GM23338 (cell line): ENCODE measurements around the gene CBFA2T3. TPM values are rescaled to one million over a fixed set of nuclear protein-coding genes. Genes with fewer than 3 reads are reported as not detected.

Source experiments
- ATAC-seq: fragments of 200-7000 bp; cut with Tn5 transposase; 3 replicates; pipeline ENCODE4 v1.9.1; 2020
- DNase-seq: peaks from one replicate; pipeline ENCODE4 v3.0.0-alpha.2; 2015; ENCODE audit warnings: low spot score
- H2AFZ ChIP-seq: fragments of 200-600 bp; sonication (generic); 2 replicates; pipeline ENCODE4 v1.8.0; 2016; ENCODE audit warnings: antibody characterized with exemption, mild to moderate bottlenecking, moderate library complexity
- H3F3A ChIP-seq: fragments of 200-600 bp; sonication (generic); replicated peaks from 2 replicates; pipeline ENCODE4 v1.8.0; 2017; ENCODE audit warnings: antibody characterized with exemption, mixed run types, low read depth
- H3K27ac ChIP-seq: fragments of 200-600 bp; sonication (generic); 2 replicates; pipeline ENCODE4 v1.6.1; 2016; ENCODE audit warnings: low read depth
- H3K27me3 ChIP-seq: fragments of 200-600 bp; sonication (generic); 2 replicates; pipeline ENCODE4 v1.8.0; 2016; ENCODE audit warnings: mild to moderate bottlenecking, mixed run types, moderate library complexity; ENCODE audit not compliant: insufficient read depth
- H3K36me3 ChIP-seq: fragments of 200-600 bp; sonication (generic); 2 replicates; pipeline ENCODE4 v1.8.0; 2016; ENCODE audit warnings: mild to moderate bottlenecking; ENCODE audit not compliant: insufficient read depth
- H3K4me1 ChIP-seq: fragments of 200-600 bp; sonication (generic); 2 replicates; pipeline ENCODE4 v1.8.0; 2016; ENCODE audit warnings: mild to moderate bottlenecking, moderate library complexity; ENCODE audit not compliant: insufficient read depth
- H3K4me2 ChIP-seq: fragments of 200-600 bp; sonication (generic); 2 replicates; pipeline ENCODE4 v1.7.1; 2017; ENCODE audit warnings: mixed run types
- H3K4me3 ChIP-seq: fragments of 200-600 bp; sonication (generic); 2 replicates; pipeline ENCODE4 v1.6.1; 2016; ENCODE audit warnings: mixed run types
- H3K79me2 ChIP-seq: fragments of 200-600 bp; sonication (generic); replicated peaks from 2 replicates; pipeline ENCODE4 v1.8.0; 2017; ENCODE audit warnings: mild to moderate bottlenecking; ENCODE audit not compliant: insufficient read depth
- H3K9me2 ChIP-seq: fragments of 200-600 bp; sonication (generic); 2 replicates; pipeline ENCODE4 v1.8.0; 2017; ENCODE audit not compliant: insufficient read depth
- H4K20me1 ChIP-seq: fragments of 200-600 bp; sonication (generic); replicated peaks from 2 replicates; pipeline ENCODE4 v1.8.0; 2017; ENCODE audit warnings: mild to moderate bottlenecking; ENCODE audit not compliant: insufficient read depth
- H3K27ac Mint-ChIP-seq: 2 replicates; pipeline ENCODE4 v1.8.0; 2020; ENCODE audit warnings: inconsistent platforms, mild to moderate bottlenecking, moderate library complexity, mixed read lengths
- H3K27me3 Mint-ChIP-seq: 3 replicates; pipeline ENCODE4 v1.8.0; 2022; ENCODE audit warnings: low read depth, mild to moderate bottlenecking, moderate library complexity, mixed read lengths, inconsistent platforms; ENCODE audit not compliant: insufficient read depth, poor library complexity
- H3K36me3 Mint-ChIP-seq: 3 replicates; pipeline ENCODE4 v1.8.0; 2021; ENCODE audit warnings: low read depth, mild to moderate bottlenecking, inconsistent platforms, moderate library complexity, mixed read lengths
- H3K4me1 Mint-ChIP-seq: 3 replicates; pipeline ENCODE4 v1.8.0; 2020; ENCODE audit warnings: mild to moderate bottlenecking, inconsistent platforms, mixed read lengths
- H3K4me3 Mint-ChIP-seq: 3 replicates; pipeline ENCODE4 v1.8.0; 2021; ENCODE audit warnings: moderate library complexity, mild to moderate bottlenecking, inconsistent platforms, mixed read lengths
- H3K9me3 Mint-ChIP-seq: 3 replicates; pipeline ENCODE4 v1.8.0; 2020; ENCODE audit warnings: moderate library complexity, mild to moderate bottlenecking, inconsistent platforms, mixed read lengths
- CREB1 ChIP-seq: fragments of 250-450 bp; sonication (Bioruptor Pico); IDR thresholded peaks from 2 replicates; pipeline ENCODE4 v1.5.0; 2020; ENCODE audit warnings: low read depth, mild to moderate bottlenecking, moderate library complexity
- CTCF ChIP-seq, 2 experiments: fragments of 200-600 bp in 1 of 2; sonication (generic) in 1 of 2; conservative IDR thresholded peaks; 2 replicates each; pipeline versions ENCODE4 v1.5.1 to v1.6.1; 2016 to 2017; ENCODE audit warnings: antibody characterized with exemption in 2 of 2, low read depth in 2 of 2, mild to moderate bottlenecking in 2 of 2, moderate library complexity in 1 of 2
- ETS1 ChIP-seq: IDR thresholded peaks from 2 replicates; pipeline ENCODE4 v1.6.1; 2016; ENCODE audit warnings: antibody characterized with exemption
- EZH2 ChIP-seq: fragments of 200-600 bp; sonication (generic); IDR thresholded peaks from one replicate; pipeline ENCODE4 v1.8.0; 2017; ENCODE audit warnings: antibody characterized with exemption, mild to moderate bottlenecking, low read depth; ENCODE audit not compliant: unreplicated experiment
- EZH2phosphoT487 ChIP-seq: fragments of 200-600 bp; sonication (generic); IDR thresholded peaks from one replicate; pipeline ENCODE4 v1.8.1; 2018; ENCODE audit warnings: antibody characterized with exemption; ENCODE audit not compliant: unreplicated experiment
- JUNB ChIP-seq: IDR thresholded peaks from one replicate; pipeline ENCODE4 v1.6.1; 2016; ENCODE audit warnings: antibody characterized with exemption; ENCODE audit not compliant: unreplicated experiment
- NANOG ChIP-seq: IDR thresholded peaks from 2 replicates; pipeline ENCODE4 v1.6.1; 2016; ENCODE audit warnings: antibody characterized with exemption, borderline replicate concordance
- POLR2AphosphoS5 ChIP-seq: IDR thresholded peaks from 2 replicates; pipeline ENCODE4 v1.6.1; 2016; ENCODE audit warnings: antibody characterized with exemption, low read depth
- REST ChIP-seq: IDR thresholded peaks from one replicate; pipeline ENCODE4 v1.6.1; 2018; ENCODE audit warnings: antibody characterized with exemption; ENCODE audit not compliant: unreplicated experiment
- STAT1 ChIP-seq: IDR thresholded peaks from one replicate; pipeline ENCODE4 v1.6.1; 2016; ENCODE audit warnings: antibody characterized with exemption; ENCODE audit not compliant: unreplicated experiment
- ZNF114 ChIP-seq: fragments of 250-450 bp; sonication (Bioruptor Pico); IDR thresholded peaks from 2 replicates; pipeline ENCODE4 v1.5.0; 2020; ENCODE audit warnings: mild to moderate bottlenecking, moderate library complexity
- ZNF331 ChIP-seq: fragments of 250-450 bp; sonication (Bioruptor Pico); IDR thresholded peaks from 2 replicates; pipeline ENCODE4 v1.5.0; 2020; ENCODE audit warnings: low read depth, mild to moderate bottlenecking, moderate library complexity
- ZNF462 ChIP-seq: fragments of 250-450 bp; sonication (Bioruptor Pico); IDR thresholded peaks from 2 replicates; pipeline ENCODE4 v1.5.0; 2020; ENCODE audit warnings: mild to moderate bottlenecking, moderate library complexity
- polyA plus RNA-seq: library from polyadenylated mRNA; unstranded; fragments of >200 nt; fragmentation: Nextera tagmentation; extraction: Ambion mirVana; gene quantifications from 2 replicates; pipeline ENCODE4 v1.2.1, GENCODE V29; 2016
- total RNA-seq: library from RNA; depleted of rRNA; stranded (reverse); fragments of >200 nt; shearing (Covaris generic); gene quantifications from 2 replicates; pipeline ENCODE4 v1.2.3, GENCODE V29; 2014

Gene CBFA2T3
- total and polyA plus RNA-seq, 2 experiments from 2014 or later, result 0.87 to 1.5 TPM

- H3K36me3 ChIP-seq, result no peaks in the 10 kb centered on the region
- ATAC-seq (no peak), DNase-seq (no peak)
- no peaks in the 10 kb centered on the region for H3K4me1 ChIP-seq
- no peaks in the 10 kb centered on the region for H3K79me2 ChIP-seq
- H4K20me1 ChIP-seq, result no peaks in the 10 kb centered on the region
- no peak overlapping the region for H3K4me3 Mint-ChIP-seq
- H3K4me3 ChIP-seq, result no peak overlapping the region
- no peaks in the 10 kb centered on the region for H3K9me2 ChIP-seq
- H3K9me3 Mint-ChIP-seq, result no peaks in the 10 kb centered on the region
- no peaks in the 10 kb centered on the region for H3F3A ChIP-seq
- H3K27ac Mint-ChIP-seq, result no peak overlapping the region
- peaks cover 3% of the 10 kb centered on the region for H3K27me3 Mint-ChIP-seq
- no peak overlapping the region for H3K4me2 ChIP-seq
- no peak overlapping the region for H2AFZ ChIP-seq
- H3K4me1 Mint-ChIP-seq, result no peaks in the 10 kb centered on the region
- H3K27me3 ChIP-seq, result no peaks in the 10 kb centered on the region
- no peak overlapping the region for H3K27ac ChIP-seq
- H3K36me3 Mint-ChIP-seq, result no peaks in the 10 kb centered on the region
- TF ChIP-seq ZNF331, result no peak
- TF ChIP-seq EZH2, result no peak
- no peak for TF ChIP-seq CREB1 (CRISPR knock-in tag)
- no peak for TF ChIP-seq NANOG
- no peak for TF ChIP-seq ZNF462 (CRISPR knock-in tag)
- TF ChIP-seq JUNB, result no peak
- no peak for TF ChIP-seq STAT1
- TF ChIP-seq ETS1, result no peak
- no peak for TF ChIP-seq CTCF (conservative IDR thresholded peaks at IDR 0.05; ENCODE audit: low read depth in 2 of 2)
- TF ChIP-seq EZH2phosphoT487, result no peak
- no peak for TF ChIP-seq ZNF114 (CRISPR knock-in tag)
- TF ChIP-seq POLR2AphosphoS5, result no peak
- TF ChIP-seq REST, result no peak
These were observed 11.1 kb downstream of the CBFA2T3 start for GRCh38 chr16:88965826-88966480.
